Motor neuron (in vitro differentiated cells): ENCODE results near the gene INAFM2. TPM values are rescaled to one million over a fixed set of nuclear protein-coding genes. Genes with fewer than 3 reads are reported as not detected.

ENCODE experiments used
- ATAC-seq, 8 experiments: fragments of 200-7000 bp; cut with Tn5 transposase; replicated peaks in 6 of 8; 2 replicates each; pipeline ENCODE4 v1.8.0; 2021; ENCODE audit warnings: mild to moderate bottlenecking in 8 of 8, moderate library complexity in 8 of 8
- H3K27ac ChIP-seq, 2 donors: fragments of 250-450 bp; sonication (Bioruptor Pico); 2 replicates each; pipeline ENCODE4 v1.9.0; 2021; ENCODE audit warnings: antibody characterized with exemption in 2 of 2, mild to moderate bottlenecking in 2 of 2, moderate library complexity in 1 of 2
- H3K4me1 ChIP-seq, 2 donors: fragments of 250-450 bp; sonication (Bioruptor Pico); replicated peaks in 1 of 2; 2 replicates each; pipeline ENCODE4 v1.6.1; 2021; ENCODE audit warnings: antibody characterized with exemption in 2 of 2, mild to moderate bottlenecking in 2 of 2, moderate library complexity in 1 of 2
- H3K4me3 ChIP-seq, 5 donors: fragments of 250-450 bp; sonication (Bioruptor Pico); 2 replicates each; pipeline ENCODE4 v1.9.0; 2021; ENCODE audit warnings: antibody characterized with exemption in 5 of 5, mild to moderate bottlenecking in 5 of 5, moderate library complexity in 4 of 5
- WGBS, 10 experiments: fragments of 450-650 bp; shearing (Covaris generic); methylation state at CpG; one replicate each; pipeline ENCODE4 v1.0.0; 2022; 5-methylcytosine and 5-hydroxymethylcytosine counted together
- in situ Hi-C, 9 experiments: fragments of 400-800 bp; cut with MboI; loops; one replicate each; pipeline ENCODE4 v1.15.0; 2021; ENCODE audit warnings: low sequenced_read_pairs in 9 of 9, low pct_unique_long_range_greater_than_20kb in 2 of 9; ENCODE audit not compliant: unreplicated experiment in 9 of 9
- total RNA-seq, 8 experiments: library from RNA; unstranded; fragments of 300-600 nt; gene quantifications; 2 replicates each; pipeline versions ENCODE4 v1.2.3 to v1.2.4, GENCODE V29; 2022

The INAFM2 gene
- total RNA-seq, 8 experiments from 2014 or later: 6.5 to 16.8 (median 13.4) TPM

DNA sequence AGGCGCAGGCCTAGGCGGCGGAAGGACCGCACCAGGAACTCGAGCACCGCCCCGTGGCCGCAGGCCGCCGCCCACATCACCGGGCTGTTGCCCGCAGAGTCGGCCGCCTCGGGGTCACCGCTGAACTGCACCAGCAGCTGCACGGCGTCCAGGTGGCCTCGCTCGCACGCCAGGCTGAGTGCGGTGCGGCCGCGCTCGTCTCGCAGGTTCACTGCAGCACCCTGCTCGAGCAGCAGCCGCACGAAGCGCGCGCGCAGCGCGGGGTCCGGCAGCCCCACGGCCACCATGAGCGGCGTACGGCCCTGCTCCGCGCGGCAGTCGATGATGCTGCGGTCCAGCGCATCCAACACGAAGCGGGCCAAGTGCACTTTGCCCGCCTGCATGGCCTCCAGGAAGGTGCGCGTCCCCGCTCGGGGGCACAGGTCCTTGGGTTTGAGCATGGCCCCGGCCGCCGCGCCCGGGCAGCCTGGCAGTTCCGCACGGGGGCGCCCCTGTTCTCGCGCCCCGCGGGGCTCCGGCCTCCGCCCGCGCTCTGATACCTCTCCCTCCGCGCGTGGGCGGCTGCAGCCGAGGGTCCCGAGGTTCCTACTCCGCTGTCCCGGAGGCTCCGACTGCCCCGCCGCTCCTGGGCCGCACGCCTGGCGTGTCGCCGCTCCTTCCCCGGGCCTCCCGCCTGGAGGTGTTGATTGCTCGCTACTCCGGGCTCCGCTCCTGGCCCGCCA lies 41.2 kb upstream of the INAFM2 start:
- ATAC-seq: peak; percentile 5 to 67 (median 54)
- H3K4me1 ChIP-seq: peaks cover 27 to 38% of the 10 kb centered on the region in 2 donors
- peak overlapping the region; percentile 13 to 34 (median 19) for H3K4me3 ChIP-seq
- 0 to 50% (median 6%) methylated on average over 2 to 9 of the region's 92 CpGs; no CpG with 5 or more reads in 6 of the 10 experiments for WGBS, 10 experiments
- in situ Hi-C loops: no loop called here
- no peak overlapping the region for H3K27ac ChIP-seq

- Histone ChIP-seq H3K27ac (no peak within 1 kb of the TSS), H3K4me1 (peaks cover 27 to 40% of the 10 kb centered on the region in 2 donors), H3K4me3 (peak within 1 kb of the TSS; percentile 13 to 34 (median 19))
- ATAC-seq: peak; percentile 5 to 29 (median 18)
- WGBS, 10 experiments: 3% methylated on average over 6 of the region's 76 CpGs; no CpG with 5 or more reads in 9 of the 10 experiments
- in situ Hi-C loops: no loop called here
These were observed 40.5 kb upstream of the INAFM2 start, which contains the start of gene ANKRD63 for GRCh38 chr15:40282869-40283614. Gene ANKRD63 (minus strand): TSS chr15:40283064. CDS start chr15:40282586, 478 bp downstream.

DNA sequence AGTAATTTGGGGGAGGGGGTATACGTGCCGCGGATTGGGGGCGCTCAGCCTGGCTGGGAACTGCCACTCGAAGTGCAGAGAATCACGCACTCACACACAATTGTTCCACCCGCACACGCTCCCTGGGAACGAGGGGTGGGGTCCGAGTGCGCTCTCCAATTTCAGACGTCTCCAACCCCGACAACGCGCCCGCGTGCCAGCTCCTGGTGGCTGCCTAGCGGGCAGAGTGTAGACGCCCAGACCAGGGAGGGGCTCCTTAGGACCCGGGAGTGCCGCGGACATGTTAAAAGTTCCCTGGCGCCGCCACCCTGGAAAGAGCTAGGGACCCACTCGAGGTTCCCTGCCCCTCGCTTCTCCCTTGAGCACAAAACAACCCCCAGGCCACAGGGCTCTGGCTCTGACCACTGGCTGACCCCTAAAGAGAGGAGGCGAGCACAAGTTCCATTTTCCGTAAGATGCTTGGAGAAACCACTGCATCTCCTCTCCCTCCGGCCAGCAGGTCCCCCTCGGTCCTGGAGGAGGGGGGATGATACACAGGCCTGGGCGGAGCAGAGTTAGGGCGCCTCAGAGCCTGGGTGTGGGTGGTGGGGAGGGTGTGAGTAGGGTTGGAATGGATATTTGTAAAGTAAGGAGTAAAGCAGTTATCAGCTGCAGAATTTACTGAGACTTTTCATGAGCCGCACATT lies 39.7 kb upstream of the INAFM2 start:
- in situ Hi-C loops: no loop called here

GRCh38 chr15:40285151-40285550 lies 38.3 kb upstream of the INAFM2 start:
- Histone ChIP-seq H3K4me3 (no peak overlapping the region), H3K27ac (no peak overlapping the region), H3K4me1 (peaks cover 22 to 35% of the 10 kb centered on the region in 2 donors)
- ATAC-seq: peak; percentile 16 to 80 (median 38)
- in situ Hi-C loops: no loop called here
- 0 to 28% (median 13%) methylated on average over 1 to 4 of the region's 4 CpGs; no CpG with 5 or more reads in 5 of the 10 experiments for WGBS, 10 experiments

More for the DNA sequence above, 39.7 kb upstream of the INAFM2 start:
- Histone ChIP-seq H3K27ac (no peak overlapping the region), H3K4me1 (peaks cover 27 to 42% of the 10 kb centered on the region in 2 donors), H3K4me3 (no peak overlapping the region)
- WGBS, 10 experiments: 24 to 100% (median 62%) methylated on average over 1 to 12 of the region's 33 CpGs; no CpG with 5 or more reads in 3 of the 10 experiments
- ATAC-seq: no peak

GRCh38 chr15:40285554-40286011 lies 37.9 kb upstream of the INAFM2 start:
- WGBS, 10 experiments: 0 to 20% (median 0%) methylated on average over 1 of the region's 1 CpG; no CpG with 5 or more reads in 7 of the 10 experiments

DNA sequence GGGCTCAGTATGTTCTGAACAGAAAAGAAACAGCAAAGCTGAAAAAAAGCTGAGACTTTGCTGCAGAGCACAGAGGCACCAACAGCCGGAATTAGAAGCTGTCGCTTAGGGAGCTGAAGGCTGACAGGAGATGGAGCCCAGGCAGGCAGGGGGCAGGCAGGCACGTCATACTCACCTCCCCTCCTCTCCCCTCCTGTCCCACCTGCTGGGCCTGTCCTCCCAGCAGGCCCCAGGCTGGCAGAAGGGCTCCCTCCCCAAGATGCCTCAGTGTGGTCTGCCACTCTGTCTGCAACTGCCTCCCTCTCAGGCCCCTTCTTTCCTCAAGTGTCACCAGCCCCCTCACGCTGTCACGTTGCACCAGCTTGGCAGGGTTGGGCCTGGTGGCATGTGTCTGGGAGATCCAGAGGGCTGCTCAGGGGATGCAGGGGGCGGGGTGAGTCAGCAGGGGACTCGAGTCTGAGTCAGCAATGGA lies 37.4 kb upstream of the INAFM2 start:
- no peak overlapping the region for H3K27ac ChIP-seq
- peaks cover 28 to 37% of the 10 kb centered on the region in 2 donors for H3K4me1 ChIP-seq
- 67 to 87% (median 74%) methylated on average over 2 to 3 of the region's 7 CpGs; no CpG with 5 or more reads in 7 of the 10 experiments for WGBS, 10 experiments
- H3K4me3 ChIP-seq: no peak overlapping the region
- in situ Hi-C loops: no loop called here
- ATAC-seq: peak in 4 of 8 experiments; percentile 1 to 15 (median 6)

More at GRCh38 chr15:40285554-40286011, 37.9 kb upstream of the INAFM2 start:
- peak; percentile 15 to 55 (median 36) for ATAC-seq
- Histone ChIP-seq H3K4me1 (peaks cover 24 to 35% of the 10 kb centered on the region in 2 donors), H3K4me3 (no peak overlapping the region), H3K27ac (no peak overlapping the region)
- in situ Hi-C loops: no loop called here

- in situ Hi-C loops: no loop called here
- H3K4me1 ChIP-seq: peaks cover 35 to 39% of the 10 kb centered on the region in 2 donors
- no peak overlapping the region for H3K27ac ChIP-seq
- WGBS, 10 experiments: 100% methylated on average over 1 of the region's 7 CpGs; no CpG with 5 or more reads in 9 of the 10 experiments
- no peak for ATAC-seq
- no peak overlapping the region for H3K4me3 ChIP-seq
These were observed 36.7 kb upstream of the INAFM2 start for GRCh38 chr15:40286794-40287193.

GRCh38 chr15:40287505-40287904 lies 36.0 kb upstream of the INAFM2 start:
- 60 to 100% (median 80%) methylated on average over 1 to 3 of the region's 3 CpGs; no CpG with 5 or more reads in 2 of the 10 experiments for WGBS, 10 experiments

GRCh38 chr15:40287968-40288367 lies 35.5 kb upstream of the INAFM2 start:
- no peak overlapping the region for H3K4me3 ChIP-seq
- no peak overlapping the region for H3K27ac ChIP-seq
- peaks cover 39 to 50% of the 10 kb centered on the region in 2 donors for H3K4me1 ChIP-seq
- WGBS, 10 experiments: 37 to 100% (median 80%) methylated on average over 1 to 2 of the region's 4 CpGs; no CpG with 5 or more reads in 5 of the 10 experiments
- peak in 2 of 8 experiments; percentile 7 to 13 for ATAC-seq
- in situ Hi-C loops: no loop called here

More at GRCh38 chr15:40287505-40287904, 36.0 kb upstream of the INAFM2 start:
- H3K27ac ChIP-seq: no peak overlapping the region
- ATAC-seq: no peak
- peaks cover 36 to 46% of the 10 kb centered on the region in 2 donors for H3K4me1 ChIP-seq
- no peak overlapping the region for H3K4me3 ChIP-seq
- in situ Hi-C loops: no loop called here

DNA sequence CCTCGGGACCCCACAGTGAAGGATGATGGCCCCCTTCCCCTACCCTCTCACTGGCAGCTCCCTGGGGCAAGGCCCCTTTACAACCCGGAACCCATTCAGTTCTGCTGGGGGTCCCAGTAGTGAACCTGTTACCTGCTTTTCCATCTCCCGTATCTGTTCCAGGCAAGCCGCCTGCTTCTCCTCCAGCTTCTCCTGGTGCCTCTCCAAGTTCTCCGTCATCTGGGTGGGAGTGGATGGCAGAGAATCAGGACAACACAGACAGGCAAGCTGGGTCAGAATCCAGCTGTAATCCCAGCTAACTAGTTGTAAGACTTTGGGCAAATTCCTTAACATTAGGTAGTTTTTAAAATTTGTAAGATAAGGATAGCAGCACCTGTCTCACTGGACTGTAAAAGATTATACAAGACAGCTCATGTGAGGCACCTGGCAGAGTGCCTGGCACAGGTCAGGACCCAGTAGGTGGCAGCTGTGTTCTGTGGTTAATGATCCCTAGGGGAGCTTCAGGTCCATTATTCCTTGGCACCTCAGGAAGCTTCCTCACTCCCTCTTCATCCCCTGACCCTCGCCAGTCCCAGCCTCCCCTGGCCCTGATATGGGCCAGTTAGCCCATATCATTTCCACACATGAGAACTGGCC lies 34.2 kb upstream of the INAFM2 start:
- 80 to 100% (median 100%) methylated on average over 1 to 4 of the region's 6 CpGs; no CpG with 5 or more reads in 3 of the 10 experiments for WGBS, 10 experiments
- H3K27ac ChIP-seq: no peak overlapping the region
- no peak for ATAC-seq
- in situ Hi-C loops: no loop called here
- no peak overlapping the region for H3K4me3 ChIP-seq
- H3K4me1 ChIP-seq: peaks cover 51 to 61% of the 10 kb centered on the region in 2 donors

DNA sequence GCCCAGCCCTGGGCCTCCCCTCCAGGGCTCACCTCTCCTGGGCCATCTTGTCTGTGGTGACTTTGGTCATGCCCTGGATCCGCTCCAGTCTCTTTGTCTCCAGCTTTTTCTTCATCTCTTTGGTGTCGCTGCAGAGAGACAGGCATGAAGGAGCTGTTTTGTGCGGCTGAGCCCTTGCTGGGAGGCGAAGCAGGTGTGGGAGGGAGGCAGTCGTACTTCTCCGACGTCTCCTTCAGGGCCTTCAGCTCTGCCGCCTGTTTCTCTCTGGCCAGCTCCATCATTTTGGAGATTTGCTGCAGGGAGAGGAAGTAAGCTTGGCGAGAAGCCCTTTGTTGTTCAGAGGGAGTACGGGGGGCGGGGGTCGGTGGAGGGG lies 33.0 kb upstream of the INAFM2 start:
- Histone ChIP-seq H3K27ac (no peak overlapping the region), H3K4me1 (peaks cover 49 to 61% of the 10 kb centered on the region in 2 donors), H3K4me3 (no peak overlapping the region)
- WGBS, 10 experiments: 55 to 100% methylated on average over 1 to 5 of the region's 12 CpGs; no CpG with 5 or more reads in 8 of the 10 experiments
- ATAC-seq: no peak
- in situ Hi-C loops: no loop called here
